ENCODE measurements around the gene MRPL2.

DNA sequence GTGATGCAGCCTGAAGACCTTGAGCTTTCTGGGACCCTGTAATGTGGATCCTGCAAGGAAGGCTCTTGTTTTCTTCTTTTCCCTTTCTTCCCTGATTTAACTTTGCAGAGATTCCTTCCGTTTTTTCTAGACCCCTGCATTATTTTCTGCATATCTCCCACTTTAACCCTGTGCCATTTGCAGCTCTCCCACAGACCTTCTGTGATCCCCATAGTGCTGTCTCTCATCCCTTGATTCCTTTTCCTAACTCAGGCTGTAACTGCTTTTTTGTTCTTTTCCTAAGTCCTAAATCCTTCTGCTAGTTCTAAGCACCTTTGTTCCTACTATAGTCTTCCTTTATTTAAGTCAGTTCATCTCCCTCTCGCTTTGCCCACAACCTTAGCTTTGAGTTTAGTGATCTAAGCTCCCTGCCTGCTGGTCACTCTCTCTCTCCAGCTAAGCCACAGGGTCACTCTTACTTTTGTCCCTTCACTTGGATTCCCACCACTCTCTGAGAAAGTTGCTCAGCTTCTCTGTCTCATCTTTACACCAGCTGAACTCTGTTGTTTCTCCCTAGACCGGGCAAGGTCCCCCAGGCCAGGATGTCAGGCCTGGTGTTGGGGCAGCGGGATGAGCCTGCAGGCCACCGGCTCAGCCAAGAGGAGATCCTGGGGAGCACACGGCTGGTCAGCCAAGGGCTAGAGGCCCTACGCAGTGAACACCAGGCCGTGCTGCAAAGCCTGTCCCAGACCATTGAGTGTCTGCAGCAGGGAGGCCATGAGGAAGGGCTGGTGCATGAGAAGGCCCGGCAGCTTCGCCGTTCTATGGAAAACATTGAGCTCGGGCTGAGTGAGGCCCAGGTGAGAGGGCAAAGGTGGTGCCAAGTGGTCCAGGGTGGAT is 1.8 kb upstream of the MRPL2 start:
- TF ChIP-seq, protein P1, sequence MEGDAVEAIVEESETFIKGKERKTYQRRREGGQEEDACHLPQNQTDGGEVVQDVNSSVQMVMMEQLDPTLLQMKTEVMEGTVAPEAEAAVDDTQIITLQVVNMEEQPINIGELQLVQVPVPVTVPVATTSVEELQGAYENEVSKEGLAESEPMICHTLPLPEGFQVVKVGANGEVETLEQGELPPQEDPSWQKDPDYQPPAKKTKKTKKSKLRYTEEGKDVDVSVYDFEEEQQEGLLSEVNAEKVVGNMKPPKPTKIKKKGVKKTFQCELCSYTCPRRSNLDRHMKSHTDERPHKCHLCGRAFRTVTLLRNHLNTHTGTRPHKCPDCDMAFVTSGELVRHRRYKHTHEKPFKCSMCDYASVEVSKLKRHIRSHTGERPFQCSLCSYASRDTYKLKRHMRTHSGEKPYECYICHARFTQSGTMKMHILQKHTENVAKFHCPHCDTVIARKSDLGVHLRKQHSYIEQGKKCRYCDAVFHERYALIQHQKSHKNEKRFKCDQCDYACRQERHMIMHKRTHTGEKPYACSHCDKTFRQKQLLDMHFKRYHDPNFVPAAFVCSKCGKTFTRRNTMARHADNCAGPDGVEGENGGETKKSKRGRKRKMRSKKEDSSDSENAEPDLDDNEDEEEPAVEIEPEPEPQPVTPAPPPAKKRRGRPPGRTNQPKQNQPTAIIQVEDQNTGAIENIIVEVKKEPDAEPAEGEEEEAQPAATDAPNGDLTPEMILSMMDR (IDR thresholded peaks at IDR 0.05) = no peak
- TF ChIP-seq POLR2A (IDR thresholded peaks at IDR 0.05) (no peak), POLR2AphosphoS5 (IDR thresholded peaks at IDR 0.05) (no peak), EP300 (IDR thresholded peaks at IDR 0.05) (no peak)
